Type B pancreatic cell (in vitro differentiated cells): ENCODE measurements around the gene NPC1L1. TPM values are rescaled to one million over a fixed set of nuclear protein-coding genes. Genes with fewer than 3 reads are reported as not detected.

Source experiments
- DNase-seq: peaks from one replicate; pipeline ENCODE4 v3.0.0; 2021; ENCODE audit warnings: mixed read lengths; ENCODE audit not compliant: unreplicated experiment; ENCODE audit errors: extremely low spot score
- H3K27ac Mint-ChIP-seq: 2 replicates; pipeline ENCODE4 v1.8.0; 2021; ENCODE audit warnings: mild to moderate bottlenecking, mixed read lengths
- H3K27me3 Mint-ChIP-seq: 2 replicates; pipeline ENCODE4 v1.8.0; 2021; ENCODE audit warnings: mixed read lengths
- H3K36me3 Mint-ChIP-seq: 2 replicates; pipeline ENCODE4 v1.8.0; 2021; ENCODE audit warnings: mixed read lengths
- H3K4me1 Mint-ChIP-seq: one replicate; pipeline ENCODE4 v1.8.0; 2021; ENCODE audit warnings: mixed read lengths; ENCODE audit not compliant: unreplicated experiment
- H3K4me3 Mint-ChIP-seq: 2 replicates; pipeline ENCODE4 v1.8.0; 2021; ENCODE audit warnings: mild to moderate bottlenecking, mixed read lengths
- H3K9me3 Mint-ChIP-seq: 2 replicates; pipeline ENCODE4 v1.8.0; 2021; ENCODE audit warnings: mixed read lengths
- total RNA-seq: library from RNA; stranded (reverse); gene quantifications from 2 replicates; pipeline ENCODE4 v1.2.1, GENCODE V29; 2021; ENCODE audit warnings: low replicate concordance
- TF ChIP-seq, protein P1 (sequence below): fragments of 200-600 bp; sonication (generic); conservative IDR thresholded peaks from 2 replicates; pipeline ENCODE4 v1.5.0; 2021; ENCODE audit warnings: antibody characterized with exemption, mild to moderate bottlenecking

The NPC1L1 gene
- total RNA-seq, 1 donor from 2014 or later, result 8.8 TPM

DNA sequence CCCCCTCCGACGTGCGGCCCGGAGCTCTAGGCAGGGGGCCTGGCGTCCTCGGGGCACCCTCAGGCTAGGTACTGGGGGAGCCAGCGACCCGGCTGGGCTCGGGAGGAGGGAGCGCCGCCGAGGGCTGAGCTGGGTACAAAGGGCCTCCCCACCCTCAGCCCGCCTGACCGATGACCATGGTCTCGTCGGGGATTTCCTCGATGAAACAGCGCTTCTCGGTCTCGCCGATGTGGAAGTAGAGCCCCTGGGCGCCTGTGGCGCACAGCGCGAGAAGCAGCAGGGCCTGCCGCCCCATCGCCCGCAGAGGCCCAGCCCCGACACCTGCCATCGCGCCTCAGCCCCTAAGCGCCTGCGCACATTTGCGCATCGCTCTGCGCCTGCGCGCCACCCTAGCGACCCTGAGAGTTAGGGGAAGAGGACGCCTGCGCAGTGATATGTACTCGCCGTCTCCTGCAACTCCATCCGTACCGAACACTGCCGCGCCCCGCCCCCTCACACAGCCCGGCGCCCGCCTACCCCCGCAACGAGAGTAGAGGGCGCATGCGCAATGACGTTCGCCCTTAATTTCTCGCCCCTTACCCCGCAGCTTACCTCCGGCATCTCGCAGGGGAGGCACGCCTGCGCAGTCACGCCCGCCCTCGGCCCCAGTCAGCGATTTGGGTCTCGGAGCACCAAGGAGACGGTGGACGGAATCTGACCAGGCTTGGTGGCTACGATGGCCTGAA lies 40.9 kb upstream of the NPC1L1 start, which contains the start of gene TMED4:
Gene TMED4, minus strand, starts transcription at position 353 of the 725 bp plus-strand sequence. Its CDS starts 25 bp downstream, at position 328.
- peak; percentile 100 for DNase-seq
- peaks cover 17% of the 10 kb centered on the region for H3K4me1 Mint-ChIP-seq
- H3K9me3 Mint-ChIP-seq, result no peaks in the 10 kb centered on the region
- H3K36me3 Mint-ChIP-seq, result peaks cover 13% of the 10 kb centered on the region
- H3K27ac Mint-ChIP-seq, result peak within 1 kb of the TSS; percentile 98
- TF ChIP-seq, protein P1, sequence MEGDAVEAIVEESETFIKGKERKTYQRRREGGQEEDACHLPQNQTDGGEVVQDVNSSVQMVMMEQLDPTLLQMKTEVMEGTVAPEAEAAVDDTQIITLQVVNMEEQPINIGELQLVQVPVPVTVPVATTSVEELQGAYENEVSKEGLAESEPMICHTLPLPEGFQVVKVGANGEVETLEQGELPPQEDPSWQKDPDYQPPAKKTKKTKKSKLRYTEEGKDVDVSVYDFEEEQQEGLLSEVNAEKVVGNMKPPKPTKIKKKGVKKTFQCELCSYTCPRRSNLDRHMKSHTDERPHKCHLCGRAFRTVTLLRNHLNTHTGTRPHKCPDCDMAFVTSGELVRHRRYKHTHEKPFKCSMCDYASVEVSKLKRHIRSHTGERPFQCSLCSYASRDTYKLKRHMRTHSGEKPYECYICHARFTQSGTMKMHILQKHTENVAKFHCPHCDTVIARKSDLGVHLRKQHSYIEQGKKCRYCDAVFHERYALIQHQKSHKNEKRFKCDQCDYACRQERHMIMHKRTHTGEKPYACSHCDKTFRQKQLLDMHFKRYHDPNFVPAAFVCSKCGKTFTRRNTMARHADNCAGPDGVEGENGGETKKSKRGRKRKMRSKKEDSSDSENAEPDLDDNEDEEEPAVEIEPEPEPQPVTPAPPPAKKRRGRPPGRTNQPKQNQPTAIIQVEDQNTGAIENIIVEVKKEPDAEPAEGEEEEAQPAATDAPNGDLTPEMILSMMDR, result no peak
- peak within 1 kb of the TSS; percentile 92 for H3K4me3 Mint-ChIP-seq
- H3K27me3 Mint-ChIP-seq, result peaks cover 9% of the 10 kb centered on the region

DNA sequence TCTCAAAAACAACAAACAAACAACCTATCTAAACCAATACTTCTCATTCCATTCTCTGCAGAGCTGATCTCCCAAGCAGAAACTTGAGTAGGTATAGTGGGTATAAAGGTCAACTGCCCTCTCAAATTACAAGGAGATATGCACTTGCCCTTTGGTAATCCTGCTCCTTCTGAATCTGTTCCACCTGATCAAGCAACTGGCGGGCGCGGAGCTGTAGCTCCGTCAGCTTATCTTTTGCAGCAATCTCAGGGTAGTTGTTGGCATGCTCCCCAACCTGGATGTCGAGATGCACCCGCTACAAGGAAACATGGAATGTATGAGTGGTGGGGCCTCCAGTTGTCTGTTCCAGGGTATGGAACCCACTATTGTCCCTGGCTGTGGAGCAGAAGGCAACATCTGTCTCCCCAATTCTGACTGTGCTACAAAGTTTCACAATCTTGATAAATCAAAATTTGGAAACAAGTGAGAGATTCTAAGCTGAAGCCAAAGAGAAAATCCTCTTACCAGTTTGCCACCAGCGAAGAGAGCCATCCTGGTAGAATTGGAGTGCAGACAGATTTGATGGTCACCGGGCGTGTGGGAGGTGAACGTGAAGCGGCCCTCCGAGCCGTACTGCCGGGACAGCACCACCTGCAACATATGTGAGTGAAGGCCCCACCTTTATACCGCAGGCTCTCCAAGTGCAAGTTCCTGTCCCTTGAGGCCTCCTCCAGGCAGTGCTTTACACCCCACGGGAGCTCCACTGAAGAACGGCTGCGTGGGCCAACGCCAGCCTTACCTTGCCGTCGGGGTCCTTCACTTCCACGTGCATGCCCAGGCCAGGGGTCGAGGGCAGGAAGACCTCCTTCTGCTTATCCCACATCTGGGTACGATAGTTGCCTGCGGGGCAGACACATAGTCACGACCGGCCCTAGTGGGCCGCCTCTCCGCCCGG lies 40.1 kb upstream of the NPC1L1 start:
- H3K9me3 Mint-ChIP-seq, result no peaks in the 10 kb centered on the region
- TF ChIP-seq, protein P1, result no peak
- no peak for DNase-seq

DNA sequence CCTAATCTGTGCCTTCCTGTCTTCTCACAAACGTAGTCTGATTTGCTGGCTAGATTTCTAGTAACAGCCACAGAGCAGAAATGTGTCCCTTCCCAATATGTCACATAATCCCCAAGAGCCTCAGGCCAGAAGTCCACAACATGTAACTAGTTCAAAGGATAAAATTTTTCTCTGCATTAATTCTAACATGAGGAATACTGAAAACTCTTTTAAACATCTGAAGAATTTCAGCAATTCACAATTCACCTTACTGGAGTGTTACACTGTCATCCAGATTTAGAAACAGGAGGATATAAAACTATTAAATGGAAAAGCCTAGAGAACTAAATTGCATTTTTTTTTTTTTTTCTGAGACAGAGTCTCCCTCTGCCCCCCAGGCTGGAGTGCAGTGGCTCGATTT lies 35.1 kb upstream of the NPC1L1 start:
- peaks cover 20% of the 10 kb centered on the region for H3K4me1 Mint-ChIP-seq
- no peaks in the 10 kb centered on the region for H3K27me3 Mint-ChIP-seq
- TF ChIP-seq, protein P1, result no peak
- H3K36me3 Mint-ChIP-seq, result peaks cover 32% of the 10 kb centered on the region
- peak overlapping the region; percentile 44 for H3K4me3 Mint-ChIP-seq
- H3K9me3 Mint-ChIP-seq, result no peaks in the 10 kb centered on the region
- peak overlapping the region; percentile 77 for H3K27ac Mint-ChIP-seq
- DNase-seq, result no peak

More for the DNA sequence above, 40.1 kb upstream of the NPC1L1 start:
- H3K27me3 Mint-ChIP-seq, result peaks cover 9% of the 10 kb centered on the region
- peak overlapping the region; percentile 98 for H3K27ac Mint-ChIP-seq
- H3K4me3 Mint-ChIP-seq, result peak overlapping the region; percentile 92
- H3K36me3 Mint-ChIP-seq, result peaks cover 14% of the 10 kb centered on the region
- peaks cover 17% of the 10 kb centered on the region for H3K4me1 Mint-ChIP-seq

DNA sequence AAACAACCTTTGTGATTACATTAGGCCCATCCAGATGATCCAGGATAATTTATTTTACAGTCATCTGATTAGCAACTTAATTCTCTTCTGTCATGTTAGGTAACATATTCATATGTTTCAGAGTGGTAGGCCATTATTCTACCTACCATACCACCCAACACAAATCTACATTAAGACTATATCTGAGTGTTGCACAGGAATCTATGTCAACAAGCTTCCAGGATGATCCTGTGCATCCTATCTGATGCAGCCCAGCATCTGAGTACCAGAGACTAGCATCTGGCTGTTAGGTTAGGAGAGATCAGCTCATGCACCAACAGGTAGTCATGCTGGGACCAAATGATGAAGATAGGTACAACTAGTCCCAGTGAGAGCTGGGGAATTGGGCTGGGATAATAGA lies 33.9 kb upstream of the NPC1L1 start:
- Mint-ChIP-seq H3K27ac (peak overlapping the region; percentile 97), H3K9me3 (no peaks in the 10 kb centered on the region), H3K36me3 (peaks cover 28% of the 10 kb centered on the region), H3K4me3 (peak overlapping the region; percentile 99), H3K27me3 (no peaks in the 10 kb centered on the region), H3K4me1 (peaks cover 15% of the 10 kb centered on the region)
- DNase-seq, result no peak
- TF ChIP-seq, protein P1, result no peak

DNA sequence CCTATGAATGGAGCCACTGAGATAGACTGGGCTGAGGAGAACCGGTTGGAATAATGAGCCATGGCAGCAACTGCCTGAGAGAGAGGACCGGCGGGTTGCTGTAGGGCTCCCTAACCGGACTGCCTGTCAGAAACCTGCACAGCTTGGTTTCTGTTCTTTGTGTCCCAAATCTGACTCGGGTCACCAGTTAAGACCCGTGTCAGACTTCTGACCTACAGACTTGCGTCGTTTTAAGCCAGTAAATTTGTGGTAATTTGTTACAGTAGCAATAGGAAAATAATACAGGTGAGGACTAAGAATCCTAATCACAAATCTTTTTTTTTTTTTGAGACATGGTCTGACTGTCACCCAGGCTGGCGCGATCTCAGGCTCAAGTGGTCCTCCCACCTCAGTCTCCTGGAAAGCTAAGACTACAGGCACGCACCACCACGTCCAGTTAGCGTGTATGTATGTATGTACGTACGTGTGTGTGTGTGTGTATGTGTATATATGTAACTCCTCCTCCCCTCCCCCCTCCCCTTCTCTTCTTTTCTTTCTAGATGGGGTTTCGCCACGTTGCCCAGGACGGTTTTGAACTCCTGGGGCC lies 33.2 kb upstream of the NPC1L1 start:
- DNase-seq, result no peak
- H3K36me3 Mint-ChIP-seq, result peaks cover 26% of the 10 kb centered on the region
- H3K4me3 Mint-ChIP-seq, result peak overlapping the region; percentile 99
- H3K27ac Mint-ChIP-seq, result peak overlapping the region; percentile 97
- H3K4me1 Mint-ChIP-seq, result peaks cover 11% of the 10 kb centered on the region
- H3K9me3 Mint-ChIP-seq, result no peaks in the 10 kb centered on the region
- no peaks in the 10 kb centered on the region for H3K27me3 Mint-ChIP-seq
- TF ChIP-seq, protein P1, result no peak
